ENCODE data around the gene PPARD. TPM values are rescaled to one million over a fixed set of nuclear protein-coding genes. Genes with fewer than 3 reads are reported as not detected.

Gene PPARD
- total RNA-seq, 5 donors from 2014 or later (not counting 1 experiment from before 2014, with no cell fraction given), result 36.8 to 41.3 (median 37.9) TPM

DNA sequence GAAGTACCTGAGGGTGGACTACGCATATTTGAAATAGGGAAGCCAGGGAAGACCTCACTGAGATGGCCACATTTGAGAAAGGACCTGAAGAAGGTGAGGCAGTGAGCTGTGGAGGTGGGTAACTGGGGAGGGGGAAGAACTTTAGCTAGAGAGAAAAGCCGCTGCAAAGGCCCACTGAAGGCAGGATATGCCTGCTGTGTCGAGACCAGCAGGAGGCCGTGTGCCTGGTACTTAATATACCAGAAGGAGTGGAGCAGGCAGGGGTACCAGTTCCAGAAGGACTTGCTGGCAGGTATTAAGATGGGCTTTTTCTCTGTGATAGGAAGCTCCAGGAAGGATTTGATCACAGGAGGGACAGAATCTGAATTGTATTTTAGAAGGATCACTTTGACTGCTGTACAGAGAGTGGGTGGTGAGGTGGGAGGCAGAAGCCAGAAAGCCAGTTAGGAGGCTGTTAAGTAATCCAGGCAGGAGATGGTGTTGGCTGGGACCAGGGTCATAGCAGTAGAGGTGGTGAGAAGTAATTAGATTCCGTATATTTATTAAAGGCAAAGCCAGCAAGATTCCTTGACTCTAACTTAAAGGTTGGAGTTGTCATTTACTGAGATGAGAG lies 55.6 kb downstream of the PPARD start:
- no peak overlapping the region for H3K27ac Mint-ChIP-seq
- peaks cover 44 to 49% (median 48%) of the 10 kb centered on the region in 3 donors for H3K4me1 Mint-ChIP-seq
- no peaks in the 10 kb centered on the region for H3K9me3 Mint-ChIP-seq
- H3K4me3 Mint-ChIP-seq, result no peak overlapping the region
- no peaks in the 10 kb centered on the region for H3K27me3 ChIP-seq (replicated peaks in 1 of 2; ENCODE audit: control insufficient read depth in 2 of 2, extremely low read depth in 1 of 2, insufficient read depth in 2 of 2, low read length in 1 of 2)
- H3K27ac ChIP-seq (ENCODE audit: low read length), result no peak overlapping the region
- POLR2A ChIA-PET, result interaction anchor here in 1 of 2 donors (0.6 kb wide), 1 partner anchor 449 kb away, joined by 3 read pairs; no protein-coding TSS in a partner anchor
- CTCF ChIA-PET, result interaction anchor here in 1 of 2 donors (0.5 kb wide), 1 partner anchor 477 kb away, joined by 3 read pairs; no protein-coding TSS in a partner anchor
- no peaks in the 10 kb centered on the region for H3K27me3 Mint-ChIP-seq
- DNase-seq, result no peak
- H3K36me3 Mint-ChIP-seq, result peaks cover 22% of the 10 kb centered on the region
- H3K36me3 ChIP-seq (ENCODE audit: control insufficient read depth in 2 of 2, extremely low read depth in 1 of 2, insufficient read depth in 1 of 2, low read length in 1 of 2), result peaks cover 3 to 9% of the 10 kb centered on the region in 2 donors
- no peak for ATAC-seq (replicated peaks in 1 of 4)
- H3K4me1 ChIP-seq (ENCODE audit: control insufficient read depth in 1 of 2, extremely low read depth in 1 of 2, insufficient read depth in 2 of 2, low read length in 2 of 2), result peaks cover 11 to 27% of the 10 kb centered on the region in 2 experiments
- WGBS (ENCODE audit: insufficient coverage), result 95% methylated on average over 5 of the region's 5 CpGs
- H3K9me3 ChIP-seq, result no peaks in the 10 kb centered on the region
- H3K4me3 ChIP-seq (ENCODE audit: control insufficient read depth in 1 of 2, extremely low read depth in 1 of 2, low read length in 1 of 2), result no peak overlapping the region

DNA sequence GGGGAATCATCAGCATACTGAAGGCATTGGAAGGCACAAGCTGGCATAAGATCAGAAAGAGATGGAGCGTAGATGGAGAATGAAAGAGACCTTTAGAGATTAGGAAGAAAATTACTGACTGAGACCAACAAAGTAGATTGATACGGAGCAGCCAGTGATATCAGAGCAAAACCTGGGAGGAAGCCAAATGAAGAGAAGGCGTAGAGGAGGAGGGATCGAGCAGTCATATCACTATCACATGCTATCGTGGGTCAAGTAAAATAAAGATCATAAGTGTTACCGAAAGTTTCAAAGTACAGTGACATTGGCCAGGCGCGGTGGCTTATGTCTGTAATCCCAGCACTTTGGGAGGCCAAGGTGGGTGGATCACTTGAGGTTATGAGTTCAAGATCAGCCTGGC lies 56.2 kb downstream of the PPARD start:
- Histone ChIP-seq H3K9me3 (no peaks in the 10 kb centered on the region), H3K4me1 (ENCODE audit: control insufficient read depth in 1 of 2, extremely low read depth in 1 of 2, insufficient read depth in 2 of 2, low read length in 2 of 2) (peaks cover 6 to 21% of the 10 kb centered on the region in 2 experiments), H3K36me3 (ENCODE audit: control insufficient read depth in 2 of 2, extremely low read depth in 1 of 2, insufficient read depth in 1 of 2, low read length in 1 of 2) (peaks cover 3 to 9% of the 10 kb centered on the region in 2 donors), H3K27ac (ENCODE audit: low read length) (no peak overlapping the region), H3K4me3 (ENCODE audit: control insufficient read depth in 1 of 2, extremely low read depth in 1 of 2, low read length in 1 of 2) (no peak overlapping the region), H3K27me3 (replicated peaks in 1 of 2; ENCODE audit: control insufficient read depth in 2 of 2, extremely low read depth in 1 of 2, insufficient read depth in 2 of 2, low read length in 1 of 2) (no peaks in the 10 kb centered on the region)
- ChIA-PET CTCF (interaction anchor here in 1 of 2 donors (0.7 kb wide), 1 partner anchor 1538 kb away, joined by 3 read pairs; no protein-coding TSS in a partner anchor), POLR2A (interaction anchor here (0.6 kb wide), 2 partner anchors 205 to 449 kb away, joined by 3 to 7 read pairs; no protein-coding TSS in a partner anchor)
- ATAC-seq (replicated peaks in 1 of 4), result no peak
- H3K27me3 Mint-ChIP-seq, result no peaks in the 10 kb centered on the region
- no peak overlapping the region for H3K4me3 Mint-ChIP-seq
- no peak overlapping the region for H3K27ac Mint-ChIP-seq
- peaks cover 41 to 47% (median 45%) of the 10 kb centered on the region in 3 donors for H3K4me1 Mint-ChIP-seq
- no peak for DNase-seq
- 100% methylated on average over 3 of the region's 8 CpGs for WGBS (ENCODE audit: insufficient coverage)
- peaks cover 22% of the 10 kb centered on the region for H3K36me3 Mint-ChIP-seq
- no peaks in the 10 kb centered on the region for H3K9me3 Mint-ChIP-seq

- H3K36me3 ChIP-seq (ENCODE audit: control insufficient read depth in 2 of 2, extremely low read depth in 1 of 2, insufficient read depth in 1 of 2, low read length in 1 of 2), result peaks cover 7 to 9% of the 10 kb centered on the region in 2 donors
- peak overlapping the region in 1 of 2 donors; percentile 58 for H3K27ac Mint-ChIP-seq
- CTCF ChIA-PET, result interaction anchor here (0.5 to 1.0 kb wide), 3 partner anchors 14 to 60 kb away, joined by 3 to 8 read pairs (median 7); no protein-coding TSS in a partner anchor
Measured at GRCh38 chr6:35400111-35400510, 57.8 kb downstream of the PPARD start.

DNA sequence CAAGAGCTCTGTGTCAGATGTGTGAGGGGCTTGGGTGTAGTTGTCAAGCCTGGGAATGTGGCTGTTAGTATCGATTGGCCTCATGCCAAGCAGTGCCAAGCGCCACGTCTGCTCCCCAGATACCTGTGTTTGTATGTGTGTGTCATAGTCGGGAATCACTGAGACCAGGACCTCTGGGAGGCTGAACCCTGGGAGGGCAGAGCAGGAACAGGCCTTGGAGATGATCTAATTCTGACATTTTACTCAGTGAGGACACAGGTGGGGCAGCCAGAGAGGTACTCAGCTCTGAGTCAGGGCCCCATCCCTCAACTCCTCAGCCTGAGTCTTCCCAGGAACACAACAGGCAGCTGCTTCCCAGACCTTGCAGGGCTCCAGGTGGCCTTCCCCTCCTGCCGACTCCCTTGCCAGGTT lies 58.5 kb downstream of the PPARD start:
- no peaks in the 10 kb centered on the region for H3K27me3 Mint-ChIP-seq
- ATAC-seq (replicated peaks in 1 of 4) (no peak), DNase-seq (no peak)
- H3K27ac Mint-ChIP-seq, result peak overlapping the region in 1 of 2 donors; percentile 17
- H3K4me3 ChIP-seq (ENCODE audit: control insufficient read depth in 1 of 2, extremely low read depth in 1 of 2, low read length in 1 of 2), result no peak overlapping the region
- peaks cover 0 to 7% of the 10 kb centered on the region in 2 experiments for H3K4me1 ChIP-seq (ENCODE audit: control insufficient read depth in 1 of 2, extremely low read depth in 1 of 2, insufficient read depth in 2 of 2, low read length in 2 of 2)
- H3K9me3 ChIP-seq, result no peaks in the 10 kb centered on the region
- no peaks in the 10 kb centered on the region for H3K27me3 ChIP-seq (replicated peaks in 1 of 2; ENCODE audit: control insufficient read depth in 2 of 2, extremely low read depth in 1 of 2, insufficient read depth in 2 of 2, low read length in 1 of 2)
- 100% methylated on average over 5 of the region's 5 CpGs for whole genome bisulfite sequencing (ENCODE audit: insufficient coverage)
- peaks cover 16% of the 10 kb centered on the region for H3K36me3 Mint-ChIP-seq
- no peak overlapping the region for H3K27ac ChIP-seq (ENCODE audit: low read length)
- ChIA-PET POLR2A (no interaction called here), CTCF (interaction anchor here in 1 of 2 donors (0.6 kb wide), 1 partner anchor 15 kb away, joined by 7 read pairs; no protein-coding TSS in a partner anchor)
- peaks cover 24 to 30% (median 26%) of the 10 kb centered on the region in 3 donors for H3K4me1 Mint-ChIP-seq
- H3K36me3 ChIP-seq (ENCODE audit: control insufficient read depth in 2 of 2, extremely low read depth in 1 of 2, insufficient read depth in 1 of 2, low read length in 1 of 2), result peaks cover 7 to 9% of the 10 kb centered on the region in 2 donors
- no peaks in the 10 kb centered on the region for H3K9me3 Mint-ChIP-seq
- H3K4me3 Mint-ChIP-seq, result no peak overlapping the region

More at GRCh38 chr6:35400111-35400510, 57.8 kb downstream of the PPARD start:
- Mint-ChIP-seq H3K36me3 (peaks cover 21% of the 10 kb centered on the region), H3K9me3 (no peaks in the 10 kb centered on the region), H3K4me1 (peaks cover 28 to 38% (median 31%) of the 10 kb centered on the region in 3 donors), H3K4me3 (no peak overlapping the region), H3K27me3 (no peaks in the 10 kb centered on the region)
- POLR2A ChIA-PET, result no interaction called here
- WGBS (ENCODE audit: insufficient coverage), result no CpG with 5 or more reads among the region's 5 CpGs
- H3K4me1 ChIP-seq (ENCODE audit: control insufficient read depth in 1 of 2, extremely low read depth in 1 of 2, insufficient read depth in 2 of 2, low read length in 2 of 2), result peaks cover 0 to 7% of the 10 kb centered on the region in 2 experiments
- no peak overlapping the region for H3K27ac ChIP-seq (ENCODE audit: low read length)
- no peak overlapping the region for H3K4me3 ChIP-seq (ENCODE audit: control insufficient read depth in 1 of 2, extremely low read depth in 1 of 2, low read length in 1 of 2)
- H3K9me3 ChIP-seq, result no peaks in the 10 kb centered on the region
- no peak for ATAC-seq (replicated peaks in 1 of 4)
- no peak for DNase-seq
- no peaks in the 10 kb centered on the region for H3K27me3 ChIP-seq (replicated peaks in 1 of 2; ENCODE audit: control insufficient read depth in 2 of 2, extremely low read depth in 1 of 2, insufficient read depth in 2 of 2, low read length in 1 of 2)

DNA sequence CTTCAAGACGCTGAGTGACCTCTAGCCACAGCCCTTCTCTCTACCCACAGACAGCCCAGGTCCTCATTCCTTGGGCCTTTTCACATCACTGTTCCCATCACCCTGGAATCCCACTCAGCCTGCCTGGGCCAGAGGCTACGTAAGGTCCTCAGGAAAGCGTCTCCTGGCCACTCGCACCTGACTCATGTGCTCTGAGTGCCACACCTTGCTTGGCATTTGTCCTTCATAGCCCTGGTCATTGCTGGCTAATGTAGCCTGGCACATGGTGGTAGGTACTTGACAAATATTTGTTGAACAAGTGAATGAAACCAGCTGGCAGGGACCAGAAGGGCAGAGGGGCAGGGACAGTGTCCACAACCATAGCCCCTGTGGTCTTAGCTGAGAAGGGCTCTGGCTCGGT lies 59.2 kb downstream of the PPARD start:
- no peaks in the 10 kb centered on the region for H3K9me3 Mint-ChIP-seq
- Histone ChIP-seq H3K27ac (ENCODE audit: low read length) (no peak overlapping the region), H3K27me3 (replicated peaks in 1 of 2; ENCODE audit: control insufficient read depth in 2 of 2, extremely low read depth in 1 of 2, insufficient read depth in 2 of 2, low read length in 1 of 2) (no peaks in the 10 kb centered on the region), H3K4me1 (ENCODE audit: control insufficient read depth in 1 of 2, extremely low read depth in 1 of 2, insufficient read depth in 2 of 2, low read length in 2 of 2) (peaks cover 0 to 7% of the 10 kb centered on the region in 2 experiments), H3K36me3 (ENCODE audit: control insufficient read depth in 2 of 2, extremely low read depth in 1 of 2, insufficient read depth in 1 of 2, low read length in 1 of 2) (peaks cover 7 to 9% of the 10 kb centered on the region in 2 donors), H3K4me3 (ENCODE audit: control insufficient read depth in 1 of 2, extremely low read depth in 1 of 2, low read length in 1 of 2) (no peak overlapping the region), H3K9me3 (no peaks in the 10 kb centered on the region)
- H3K36me3 Mint-ChIP-seq, result peaks cover 16% of the 10 kb centered on the region
- H3K27ac Mint-ChIP-seq, result peak overlapping the region; percentile 9 to 66
- no peak for ATAC-seq (replicated peaks in 1 of 4)
- DNase-seq, result no peak
- POLR2A ChIA-PET, result no interaction called here
- WGBS (ENCODE audit: insufficient coverage), result 90% methylated on average over 4 of the region's 5 CpGs
- peaks cover 26 to 32% (median 28%) of the 10 kb centered on the region in 3 donors for H3K4me1 Mint-ChIP-seq
- CTCF ChIA-PET, result no interaction called here
- H3K27me3 Mint-ChIP-seq, result no peaks in the 10 kb centered on the region
- H3K4me3 Mint-ChIP-seq, result no peak overlapping the region

- ATAC-seq (replicated peaks in 1 of 4), result no peak
- H3K27me3 Mint-ChIP-seq, result no peaks in the 10 kb centered on the region
- no peak for DNase-seq
- no peaks in the 10 kb centered on the region for H3K27me3 ChIP-seq (replicated peaks in 1 of 2; ENCODE audit: control insufficient read depth in 2 of 2, extremely low read depth in 1 of 2, insufficient read depth in 2 of 2, low read length in 1 of 2)
- POLR2A ChIA-PET, result no interaction called here
- no peak overlapping the region for H3K4me3 Mint-ChIP-seq
- no peaks in the 10 kb centered on the region for H3K9me3 ChIP-seq
- H3K9me3 Mint-ChIP-seq, result no peaks in the 10 kb centered on the region
- no peak overlapping the region for H3K27ac ChIP-seq (ENCODE audit: low read length)
- H3K4me3 ChIP-seq (ENCODE audit: control insufficient read depth in 1 of 2, extremely low read depth in 1 of 2, low read length in 1 of 2), result no peak overlapping the region
- peaks cover 25 to 29% (median 27%) of the 10 kb centered on the region in 3 donors for H3K4me1 Mint-ChIP-seq
- H3K36me3 Mint-ChIP-seq, result peaks cover 12% of the 10 kb centered on the region
- H3K36me3 ChIP-seq (ENCODE audit: control insufficient read depth in 2 of 2, extremely low read depth in 1 of 2, insufficient read depth in 1 of 2, low read length in 1 of 2), result peaks cover 9 to 10% of the 10 kb centered on the region in 2 donors
- peak overlapping the region; percentile 23 to 36 for H3K27ac Mint-ChIP-seq
- WGBS (ENCODE audit: insufficient coverage), result 100% methylated on average over 1 of the region's 8 CpGs
- peaks cover 0 to 7% of the 10 kb centered on the region in 2 experiments for H3K4me1 ChIP-seq (ENCODE audit: control insufficient read depth in 1 of 2, extremely low read depth in 1 of 2, insufficient read depth in 2 of 2, low read length in 2 of 2)
- CTCF ChIA-PET, result no interaction called here
Measured at GRCh38 chr6:35402136-35402855, 59.9 kb downstream of the PPARD start.

Data from T-cell (primary cell).